ENCODE data around the gene CCDC87. TPM values are rescaled to one million over a fixed set of nuclear protein-coding genes. Genes with fewer than 3 reads are reported as not detected.
A peak's percentile ranks its signal among the peaks of the same experiment; 100 is the strongest.
"Not testable (repeated sequence)": the region's sequence is repeated elsewhere in the genome, so short reads cannot be mapped to it uniquely, and the experiment has no call there.

The CCDC87 gene
- total RNA-seq, 1 donor, result 0.27 TPM

DNA sequence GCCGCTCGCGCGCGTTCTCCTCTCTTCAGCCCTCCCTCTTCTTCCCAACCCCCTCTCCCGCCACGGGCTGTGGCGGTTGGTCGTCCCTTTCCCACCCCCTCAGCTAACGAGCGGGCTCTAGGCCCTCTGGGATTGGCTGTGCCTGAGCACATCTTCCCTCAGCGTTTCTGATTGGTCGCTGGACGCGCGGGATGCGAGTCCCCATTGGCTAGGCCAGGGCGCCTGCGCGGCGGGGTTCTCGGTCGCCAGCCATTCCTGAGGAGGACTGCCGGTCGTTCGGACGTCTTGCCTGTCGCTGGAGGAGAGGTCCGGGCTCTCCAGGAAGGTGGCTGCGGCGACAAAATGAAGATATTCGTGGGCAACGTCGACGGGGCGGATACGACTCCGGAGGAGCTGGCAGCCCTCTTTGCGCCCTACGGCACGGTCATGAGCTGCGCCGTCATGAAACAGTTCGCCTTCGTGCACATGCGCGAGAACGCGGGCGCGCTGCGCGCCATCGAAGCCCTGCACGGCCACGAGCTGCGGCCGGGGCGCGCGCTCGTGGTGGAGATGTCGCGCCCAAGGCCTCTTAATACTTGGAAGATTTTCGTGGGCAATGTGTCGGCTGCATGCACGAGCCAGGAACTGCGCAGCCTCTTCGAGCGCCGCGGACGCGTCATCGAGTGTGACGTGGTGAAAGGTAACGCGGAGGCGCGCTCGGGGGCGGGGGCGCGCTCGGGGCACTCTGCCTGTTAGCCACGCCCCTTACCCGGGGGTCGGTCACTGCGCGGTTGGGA, 23.7 kb upstream of the CCDC87 start, which contains the start of gene RBM14:
Gene RBM14 (plus strand): TSS at position 252 of the 776 bp plus-strand sequence. CDS start 91 bp downstream, at position 343.
- peak; percentile 95 to 99 (median 99) for DNase-seq (ENCODE audit: low read depth in 2 of 3, low spot score in 2 of 3)

GRCh38 chr11:66614073-66614472, 21.2 kb upstream of the CCDC87 start:
- no peak for DNase-seq (ENCODE audit: low read depth in 2 of 3, low spot score in 2 of 3)

- no peak for DNase-seq (ENCODE audit: low read depth in 2 of 3, low spot score in 2 of 3)
Observed at GRCh38 chr11:66612458-66612857, 19.6 kb upstream of the CCDC87 start.

GRCh38 chr11:66609721-66610617, 17.1 kb upstream of the CCDC87 start:
- peak in 1 of 3 donors; percentile 25 for DNase-seq (ENCODE audit: low read depth in 2 of 3, low spot score in 2 of 3)

GRCh38 chr11:66607126-66607834, 14.4 kb upstream of the CCDC87 start:
- no peak for DNase-seq (ENCODE audit: low read depth in 2 of 3, low spot score in 2 of 3)

- DNase-seq (ENCODE audit: low read depth in 2 of 3, low spot score in 2 of 3), result not testable (repeated sequence)
Observed at GRCh38 chr11:66606608-66607007, 13.7 kb upstream of the CCDC87 start.

DNA sequence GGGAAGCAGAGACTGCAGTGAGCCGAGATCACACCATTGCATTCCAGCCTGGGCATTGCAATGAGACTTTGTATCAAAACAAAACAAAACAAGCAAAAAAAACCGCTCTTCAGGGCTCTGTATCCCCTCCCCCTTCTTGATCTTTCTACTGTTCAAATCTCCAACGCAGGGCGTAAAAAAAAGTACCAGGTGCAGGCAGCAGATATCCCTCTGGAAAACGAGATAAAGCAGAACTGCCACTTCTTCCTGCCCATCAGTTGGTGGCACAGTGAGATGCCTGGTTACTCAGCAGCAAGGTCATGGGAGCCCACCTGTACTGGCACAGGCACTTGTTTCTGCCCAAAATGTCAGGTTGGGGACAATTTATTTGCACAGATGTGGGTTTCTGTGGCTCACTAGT, 11.3 kb upstream of the CCDC87 start:
- peak in 2 of 3 donors; percentile 41 to 46 for DNase-seq (ENCODE audit: low read depth in 2 of 3, low spot score in 2 of 3)

GRCh38 chr11:66603072-66603471, 10.2 kb upstream of the CCDC87 start:
- no peak for DNase-seq (ENCODE audit: low read depth in 2 of 3, low spot score in 2 of 3)

DNA sequence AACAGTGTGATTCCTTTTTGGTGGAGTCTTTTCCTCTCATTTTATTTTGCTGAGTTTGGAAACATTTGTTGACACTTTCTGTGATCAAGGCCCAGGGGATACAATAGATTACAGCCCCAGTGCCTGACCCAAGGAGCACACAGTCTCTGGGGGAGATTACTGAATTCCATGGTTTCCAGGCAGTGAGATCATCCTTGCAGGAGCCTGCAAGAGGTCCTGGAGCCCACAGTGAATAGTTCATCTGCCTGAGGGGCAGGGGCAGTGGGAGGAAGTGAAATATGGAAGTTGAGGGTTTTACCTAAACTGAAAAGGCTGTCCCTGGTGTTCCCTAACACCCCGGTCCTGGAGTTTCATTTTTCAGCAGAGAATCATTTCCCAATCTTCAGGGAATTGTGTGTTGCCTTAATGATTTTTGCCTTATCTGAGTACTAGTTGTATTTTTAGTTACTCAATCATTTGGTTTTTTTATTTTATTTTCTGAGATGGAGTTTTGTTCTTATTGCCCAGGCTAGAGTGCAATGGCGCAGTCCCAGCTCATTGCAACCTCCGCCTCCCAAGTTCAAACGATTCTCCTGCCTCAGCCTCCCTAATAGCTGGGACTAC, 7.9 kb upstream of the CCDC87 start:
- DNase-seq (ENCODE audit: low read depth in 2 of 3, low spot score in 2 of 3), result no peak

DNA sequence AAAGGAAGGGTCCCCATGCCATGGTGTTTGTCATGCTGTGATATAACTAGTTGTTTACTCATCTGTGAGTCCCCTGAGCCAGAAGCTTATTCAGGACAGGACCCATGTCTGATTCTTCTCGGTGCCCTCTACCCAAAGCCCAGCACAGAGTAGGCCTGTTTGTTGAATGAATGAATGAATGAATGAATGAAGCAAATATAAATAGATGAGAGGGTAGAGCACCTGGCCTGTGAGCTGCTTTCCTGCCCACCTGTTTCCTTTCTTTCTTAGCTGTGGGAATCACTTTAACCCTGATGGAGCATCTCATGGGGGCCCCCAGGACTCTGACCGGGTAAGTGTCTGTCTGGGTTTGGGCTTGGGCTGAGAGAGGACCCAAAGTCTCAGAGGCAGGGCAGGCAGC, 7.4 kb upstream of the CCDC87 start:
- DNase-seq (ENCODE audit: low read depth in 2 of 3, low spot score in 2 of 3), result no peak

DNA sequence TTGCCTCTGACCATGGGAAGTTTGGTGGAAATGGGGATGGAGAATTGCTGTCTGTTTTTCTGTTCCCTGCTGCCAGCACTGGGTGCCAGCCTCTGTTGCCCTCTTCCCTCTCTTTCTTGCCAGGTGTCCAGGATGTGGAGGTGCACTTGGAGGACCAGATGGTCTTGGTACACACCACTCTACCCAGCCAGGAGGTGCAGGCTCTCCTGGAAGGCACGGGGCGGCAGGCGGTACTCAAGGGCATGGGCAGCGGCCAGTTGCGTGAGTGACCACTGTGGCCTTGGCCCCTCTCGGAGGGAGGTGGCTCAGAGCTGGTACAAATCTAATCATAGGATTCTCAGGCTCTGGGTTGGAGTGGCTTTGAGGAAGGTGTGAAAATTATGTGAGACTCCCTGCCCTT, 6.1 kb upstream of the CCDC87 start:
- no peak for DNase-seq (ENCODE audit: low read depth in 2 of 3, low spot score in 2 of 3)

DNA sequence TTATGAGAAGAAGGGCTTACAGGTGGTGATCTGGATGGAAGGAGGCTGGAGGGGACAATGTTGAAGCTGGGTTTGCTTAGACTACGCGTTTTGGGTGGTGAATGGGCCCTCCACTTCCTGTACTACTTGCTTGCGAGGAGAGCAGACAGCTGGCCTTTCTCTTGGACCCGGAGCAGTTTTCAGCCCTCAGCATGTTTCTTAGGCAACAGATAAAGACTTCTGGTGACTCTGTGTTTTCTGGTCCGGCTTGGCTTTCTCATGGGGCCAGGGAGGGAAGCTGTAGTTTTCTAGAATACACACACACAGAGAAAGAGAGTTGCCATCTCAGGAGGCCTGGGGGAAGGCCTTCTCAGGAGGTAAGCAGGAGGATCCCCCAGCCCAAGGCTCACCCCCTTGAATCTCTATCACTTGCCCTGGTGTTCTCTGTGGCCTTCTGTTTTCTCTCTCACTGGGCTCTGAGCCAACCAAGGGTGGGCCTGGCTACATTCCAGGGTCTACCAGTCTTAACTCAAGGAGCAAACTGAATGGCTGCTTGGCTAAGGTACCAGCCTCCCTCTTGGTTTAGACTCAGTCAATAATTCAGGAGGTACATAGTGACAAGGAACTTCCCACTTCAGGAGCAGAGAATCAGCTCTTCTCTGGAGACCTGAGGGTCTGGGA, 2.5 kb upstream of the CCDC87 start:
- DNase-seq (ENCODE audit: low read depth in 2 of 3, low spot score in 2 of 3), result no peak

DNA sequence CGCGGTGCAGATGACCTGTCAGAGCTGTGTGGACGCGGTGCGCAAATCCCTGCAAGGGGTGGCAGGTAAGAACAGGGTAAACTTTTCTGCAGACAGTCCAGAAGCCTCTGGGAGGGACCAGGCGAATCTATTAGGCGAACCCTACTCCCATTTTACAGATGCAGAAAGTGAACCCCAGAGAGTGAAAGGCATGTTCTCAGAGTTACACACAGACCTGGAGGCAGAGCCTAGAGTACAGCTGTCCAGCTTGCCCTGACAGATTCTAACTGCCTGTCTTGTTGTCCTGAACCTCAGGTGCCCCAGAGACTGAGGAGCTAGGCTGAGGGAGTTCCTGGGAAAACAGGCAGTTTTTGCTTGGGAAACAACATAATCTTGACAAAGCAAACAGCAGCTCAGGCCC, 787 bp upstream of the CCDC87 start:
- no peak for DNase-seq (ENCODE audit: low read depth in 2 of 3, low spot score in 2 of 3)

- DNase-seq (ENCODE audit: low read depth in 2 of 3, low spot score in 2 of 3), result no peak
Observed at GRCh38 chr11:66593303-66593635, 406 bp upstream of the CCDC87 start.

DNA sequence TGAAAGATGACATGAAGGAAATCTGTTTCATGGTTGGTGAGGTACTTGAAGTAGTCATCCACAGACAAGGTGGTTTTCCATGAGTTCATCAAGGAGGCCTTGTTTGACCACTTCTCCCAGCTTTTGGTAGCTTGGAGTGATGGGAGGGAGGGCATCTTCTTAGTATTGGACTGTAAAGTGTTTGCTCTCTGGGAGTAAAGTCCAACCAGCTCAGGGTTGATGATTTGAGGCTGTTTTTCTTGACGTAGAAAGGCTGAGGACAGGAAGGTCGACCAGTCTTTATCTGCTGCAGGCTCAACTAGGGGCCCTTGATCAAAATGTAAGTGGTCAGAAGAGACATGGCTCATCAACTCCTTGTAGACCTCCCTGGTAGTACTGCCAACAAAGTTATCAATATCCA, 1.7 kb downstream of the CCDC87 start:
- no peak for DNase-seq (ENCODE audit: low read depth in 2 of 3, low spot score in 2 of 3)

- no peak for DNase-seq (ENCODE audit: low read depth in 2 of 3, low spot score in 2 of 3)
Observed at GRCh38 chr11:66589996-66590675, 2.7 kb downstream of the CCDC87 start.

DNA sequence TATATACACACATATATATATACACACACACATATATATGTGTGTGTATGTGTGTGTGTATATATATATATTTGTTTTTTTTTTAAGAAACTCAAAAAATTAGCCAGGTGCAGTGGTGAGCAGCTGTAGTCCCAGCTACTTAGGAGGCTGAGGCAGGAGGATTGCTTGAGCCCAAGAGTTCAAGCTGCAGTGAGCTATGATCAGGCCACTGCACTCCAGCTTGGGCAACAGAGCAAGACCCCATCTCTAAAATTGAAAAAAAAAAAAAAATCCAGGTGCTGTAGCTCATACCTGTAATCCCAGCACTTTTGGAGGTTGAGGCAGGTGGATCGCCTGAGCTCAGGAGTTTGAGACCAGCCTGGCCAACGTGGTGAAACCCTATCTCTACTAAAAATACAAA, 3.5 kb downstream of the CCDC87 start:
- DNase-seq (ENCODE audit: low read depth in 2 of 3, low spot score in 2 of 3), result not testable (repeated sequence)

- DNase-seq (ENCODE audit: low read depth in 2 of 3, low spot score in 2 of 3), result no peak
Observed at GRCh38 chr11:66586136-66586535, 6.7 kb downstream of the CCDC87 start.

DNA sequence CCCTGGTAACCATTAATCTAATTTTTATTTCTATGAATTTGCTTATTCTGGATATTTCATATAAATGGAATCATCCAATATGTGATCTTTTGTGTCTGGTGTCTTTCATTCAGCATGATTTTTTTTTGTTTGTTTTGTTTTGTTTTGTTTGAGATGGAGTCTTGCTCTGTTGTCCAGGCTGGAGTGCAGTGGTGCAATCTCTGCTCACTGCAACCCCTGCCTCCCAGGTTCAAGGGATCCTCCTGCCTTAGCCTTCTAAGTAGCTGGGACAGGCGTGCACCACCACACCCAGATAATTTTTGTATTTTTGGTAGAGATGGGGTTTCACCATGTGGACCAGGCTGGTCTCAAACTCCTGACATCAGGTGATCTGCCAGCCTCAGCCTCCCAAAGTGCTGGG, 7.4 kb downstream of the CCDC87 start:
- not testable (repeated sequence) for DNase-seq (ENCODE audit: low read depth in 2 of 3, low spot score in 2 of 3)
